Effector memory CD4-positive, alpha-beta T cell (primary cell): ENCODE measurements around the gene DZIP1.
"Not testable (repeated sequence)": the region's sequence is repeated elsewhere in the genome, so short reads cannot be mapped to it uniquely, and the experiment has no call there.

ENCODE experiments used
- DNase-seq, 3 donors: peaks; one replicate each; pipeline ENCODE4 v3.0.0-alpha.2; 2020
- H3K27ac ChIP-seq: 2 replicates; pipeline ENCODE4 v1.7.0; 2013; ENCODE audit warnings: mild to moderate bottlenecking, low read length, moderate library complexity; ENCODE audit not compliant: insufficient read depth, poor library complexity, severe bottlenecking
- H3K27me3 ChIP-seq: replicated peaks from 2 replicates; pipeline ENCODE4 v1.7.0; 2013; ENCODE audit warnings: mild to moderate bottlenecking, low read length; ENCODE audit not compliant: insufficient read depth, control insufficient read depth, poor library complexity, severe bottlenecking
- H3K36me3 ChIP-seq: 2 replicates; pipeline ENCODE4 v1.7.0; 2013; ENCODE audit warnings: mild to moderate bottlenecking, low read length, moderate library complexity; ENCODE audit not compliant: control insufficient read depth, insufficient read depth
- H3K4me1 ChIP-seq: 2 replicates; pipeline ENCODE4 v1.7.0; 2013; ENCODE audit warnings: low read length, mild to moderate bottlenecking; ENCODE audit not compliant: control insufficient read depth, insufficient read depth, poor library complexity, severe bottlenecking
- H3K4me3 ChIP-seq: 2 replicates; pipeline ENCODE4 v1.7.0; 2013; ENCODE audit warnings: low read length, low read depth, mild to moderate bottlenecking; ENCODE audit not compliant: insufficient read depth, poor library complexity, severe bottlenecking
- H3K9me3 ChIP-seq: 2 replicates; pipeline ENCODE4 v1.7.0; 2013; ENCODE audit warnings: mild to moderate bottlenecking, low read length, moderate library complexity; ENCODE audit not compliant: control insufficient read depth

DZIP1 gene

GRCh38 chr13:95579303-95579702, 65.2 kb downstream of the DZIP1 start:
- no peak for DNase-seq
- Histone ChIP-seq H3K4me1 (no peaks in the 10 kb centered on the region), H3K36me3 (no peaks in the 10 kb centered on the region), H3K4me3 (no peak overlapping the region), H3K27me3 (no peaks in the 10 kb centered on the region), H3K27ac (no peak overlapping the region), H3K9me3 (no peaks in the 10 kb centered on the region)

- Histone ChIP-seq H3K36me3 (no peaks in the 10 kb centered on the region), H3K9me3 (no peaks in the 10 kb centered on the region), H3K27me3 (no peaks in the 10 kb centered on the region), H3K27ac (no peak overlapping the region), H3K4me3 (no peak overlapping the region), H3K4me1 (no peaks in the 10 kb centered on the region)
- no peak for DNase-seq
Measured at GRCh38 chr13:95573221-95573620, 71.3 kb downstream of the DZIP1 start.

GRCh38 chr13:95571941-95572340, 72.6 kb downstream of the DZIP1 start:
- Histone ChIP-seq H3K27ac (no peak overlapping the region), H3K4me3 (no peak overlapping the region), H3K9me3 (no peaks in the 10 kb centered on the region), H3K27me3 (no peaks in the 10 kb centered on the region), H3K36me3 (no peaks in the 10 kb centered on the region), H3K4me1 (no peaks in the 10 kb centered on the region)
- DNase-seq, result no peak

GRCh38 chr13:95570016-95570415, 74.5 kb downstream of the DZIP1 start:
- DNase-seq, result no peak
- no peaks in the 10 kb centered on the region for H3K27me3 ChIP-seq

GRCh38 chr13:95568131-95568530, 76.4 kb downstream of the DZIP1 start:
- H3K36me3 ChIP-seq, result no peaks in the 10 kb centered on the region
- H3K9me3 ChIP-seq, result no peaks in the 10 kb centered on the region
- no peaks in the 10 kb centered on the region for H3K4me1 ChIP-seq
- H3K27ac ChIP-seq, result no peak overlapping the region
- H3K4me3 ChIP-seq, result no peak overlapping the region
- DNase-seq, result no peak
- no peaks in the 10 kb centered on the region for H3K27me3 ChIP-seq

More at GRCh38 chr13:95570016-95570415, 74.5 kb downstream of the DZIP1 start:
- Histone ChIP-seq H3K36me3 (no peaks in the 10 kb centered on the region), H3K4me3 (no peak overlapping the region), H3K4me1 (no peaks in the 10 kb centered on the region), H3K27ac (no peak overlapping the region), H3K9me3 (no peaks in the 10 kb centered on the region)

GRCh38 chr13:95565758-95566157, 78.7 kb downstream of the DZIP1 start:
- H3K27ac ChIP-seq, H3K36me3 ChIP-seq, H3K27me3 ChIP-seq, H3K4me1 ChIP-seq, DNase-seq, H3K9me3 ChIP-seq, H3K4me3 ChIP-seq: not testable (repeated sequence)

GRCh38 chr13:95564733-95565291, 79.7 kb downstream of the DZIP1 start:
- Histone ChIP-seq H3K4me3 (no peak overlapping the region), H3K4me1 (no peaks in the 10 kb centered on the region), H3K36me3 (no peaks in the 10 kb centered on the region), H3K9me3 (no peaks in the 10 kb centered on the region), H3K27me3 (no peaks in the 10 kb centered on the region), H3K27ac (no peak overlapping the region)
- no peak for DNase-seq

- no peak for DNase-seq
- Histone ChIP-seq H3K4me3 (no peak overlapping the region), H3K4me1 (no peaks in the 10 kb centered on the region), H3K27ac (no peak overlapping the region), H3K9me3 (no peaks in the 10 kb centered on the region), H3K27me3 (no peaks in the 10 kb centered on the region), H3K36me3 (no peaks in the 10 kb centered on the region)
Measured at GRCh38 chr13:95564091-95564490, 80.4 kb downstream of the DZIP1 start.

GRCh38 chr13:95560387-95560786, 84.1 kb downstream of the DZIP1 start:
- no peaks in the 10 kb centered on the region for H3K36me3 ChIP-seq
- H3K27ac ChIP-seq, result no peak overlapping the region
- no peak for DNase-seq
- no peaks in the 10 kb centered on the region for H3K27me3 ChIP-seq
- H3K4me3 ChIP-seq, result no peak overlapping the region
- no peaks in the 10 kb centered on the region for H3K4me1 ChIP-seq
- no peaks in the 10 kb centered on the region for H3K9me3 ChIP-seq

GRCh38 chr13:95559100-95559499, 85.4 kb downstream of the DZIP1 start:
- H3K27ac ChIP-seq, result no peak overlapping the region
- no peak for DNase-seq
- H3K4me3 ChIP-seq, result no peak overlapping the region
- no peaks in the 10 kb centered on the region for H3K27me3 ChIP-seq
- no peaks in the 10 kb centered on the region for H3K36me3 ChIP-seq
- H3K9me3 ChIP-seq, result no peaks in the 10 kb centered on the region
- no peaks in the 10 kb centered on the region for H3K4me1 ChIP-seq
